GM10248 (cell line): ENCODE measurements around the gene ZNF740.

ENCODE experiments used
- CTCF ChIA-PET: fragments of 300-600 bp; sonication (Branson Sonifier 250); formaldehyde crosslinking; extraction: SDS; loops from one replicate; lab custom pipeline; 2021; ENCODE audit warnings: antibody characterized with exemption; lab: Yijun Ruan, JAX
- POLR2A ChIA-PET: fragments of 350-650 bp; sonication (Branson Sonifier 250); formaldehyde crosslinking; extraction: SDS; loops from one replicate; lab custom pipeline; 2020; ENCODE audit warnings: antibody characterized with exemption; lab: Yijun Ruan, JAX
- DNase-seq: peaks from one replicate; pipeline ENCODE4 v3.0.0; 2012; ENCODE audit errors: extremely low spot score
- TF ChIP-seq, protein P1 (sequence below): IDR thresholded peaks from 2 replicates; pipeline ENCODE4 v1.5.1; 2012; ENCODE audit warnings: mild to moderate bottlenecking, low read depth; ENCODE audit errors: extremely low read depth, missing control alignments, control extremely low read depth

Gene ZNF740

DNA sequence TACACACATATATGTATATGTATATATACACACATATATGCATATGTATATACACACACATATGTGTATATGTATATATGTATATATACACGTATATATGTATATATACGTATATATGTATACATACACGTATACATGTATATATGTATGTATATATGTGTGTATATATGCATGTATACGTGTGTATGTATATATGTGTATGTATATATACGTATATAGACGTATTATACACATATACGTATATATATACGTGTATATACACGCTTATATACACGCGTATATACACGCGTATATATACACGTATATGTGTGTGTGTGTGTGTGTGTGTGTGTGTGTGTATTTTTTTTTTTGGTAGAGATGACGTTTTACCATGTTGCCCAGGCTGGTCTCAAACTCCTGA lies 32.9 kb upstream of the ZNF740 start:
- POLR2A ChIA-PET = no interaction called here
- CTCF ChIA-PET = no interaction called here

DNA sequence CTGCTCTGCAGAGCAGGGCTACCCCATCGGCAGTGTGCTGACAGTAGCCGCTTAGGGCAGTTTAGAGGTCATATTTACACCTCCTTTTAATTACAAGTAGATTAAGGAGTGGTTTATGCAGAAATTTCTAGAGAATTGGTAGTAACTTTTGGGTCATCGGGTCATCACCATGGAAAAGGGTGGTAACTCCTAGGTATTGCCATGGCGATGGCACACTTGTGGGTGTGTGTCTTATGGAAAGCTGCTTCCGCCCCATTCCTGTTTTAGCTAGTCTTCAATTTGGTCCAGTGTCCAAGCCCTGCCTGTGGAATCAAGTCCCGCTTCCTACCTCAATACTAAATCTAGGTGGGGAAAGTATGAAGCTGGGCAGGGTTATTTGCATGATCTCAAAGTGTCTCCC lies 29.5 kb upstream of the ZNF740 start:
- ChIA-PET CTCF (interaction anchor here (1.0 to 1.6 kb wide), 3 partner anchors 9 to 63 kb away, joined by 3 to 14 read pairs (median 3); no protein-coding TSS in a partner anchor), POLR2A (no interaction called here)
- DNase-seq = no peak
- TF ChIP-seq, protein P1, sequence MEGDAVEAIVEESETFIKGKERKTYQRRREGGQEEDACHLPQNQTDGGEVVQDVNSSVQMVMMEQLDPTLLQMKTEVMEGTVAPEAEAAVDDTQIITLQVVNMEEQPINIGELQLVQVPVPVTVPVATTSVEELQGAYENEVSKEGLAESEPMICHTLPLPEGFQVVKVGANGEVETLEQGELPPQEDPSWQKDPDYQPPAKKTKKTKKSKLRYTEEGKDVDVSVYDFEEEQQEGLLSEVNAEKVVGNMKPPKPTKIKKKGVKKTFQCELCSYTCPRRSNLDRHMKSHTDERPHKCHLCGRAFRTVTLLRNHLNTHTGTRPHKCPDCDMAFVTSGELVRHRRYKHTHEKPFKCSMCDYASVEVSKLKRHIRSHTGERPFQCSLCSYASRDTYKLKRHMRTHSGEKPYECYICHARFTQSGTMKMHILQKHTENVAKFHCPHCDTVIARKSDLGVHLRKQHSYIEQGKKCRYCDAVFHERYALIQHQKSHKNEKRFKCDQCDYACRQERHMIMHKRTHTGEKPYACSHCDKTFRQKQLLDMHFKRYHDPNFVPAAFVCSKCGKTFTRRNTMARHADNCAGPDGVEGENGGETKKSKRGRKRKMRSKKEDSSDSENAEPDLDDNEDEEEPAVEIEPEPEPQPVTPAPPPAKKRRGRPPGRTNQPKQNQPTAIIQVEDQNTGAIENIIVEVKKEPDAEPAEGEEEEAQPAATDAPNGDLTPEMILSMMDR = no peak

More for the DNA sequence above, 32.9 kb upstream of the ZNF740 start:
- TF ChIP-seq, protein P1 = no peak
- DNase-seq = no peak

DNA sequence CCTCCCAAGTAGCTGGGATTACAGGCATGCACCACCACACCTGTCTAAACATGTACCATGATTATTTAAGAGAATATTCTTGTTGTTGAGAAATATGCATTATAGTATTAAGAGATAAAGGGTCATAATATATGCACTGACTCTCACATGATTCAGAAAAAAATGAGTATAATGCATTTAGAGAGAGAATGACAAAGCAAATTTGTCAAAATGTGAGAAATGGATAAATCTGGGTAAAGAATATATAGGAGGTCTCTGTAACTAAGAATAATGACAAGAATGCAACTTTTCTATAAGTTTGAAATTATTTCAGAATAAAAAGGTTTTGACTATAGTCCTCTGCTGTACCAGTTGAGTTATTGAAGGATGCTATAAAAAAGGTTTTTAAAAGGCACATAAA lies 28.1 kb upstream of the ZNF740 start:
- DNase-seq = no peak
- TF ChIP-seq, protein P1 = no peak
- POLR2A ChIA-PET = interaction anchor here (0.7 kb wide), 1 partner anchor 150 kb away, joined by 3 read pairs; no protein-coding TSS in a partner anchor
- CTCF ChIA-PET = no interaction called here

DNA sequence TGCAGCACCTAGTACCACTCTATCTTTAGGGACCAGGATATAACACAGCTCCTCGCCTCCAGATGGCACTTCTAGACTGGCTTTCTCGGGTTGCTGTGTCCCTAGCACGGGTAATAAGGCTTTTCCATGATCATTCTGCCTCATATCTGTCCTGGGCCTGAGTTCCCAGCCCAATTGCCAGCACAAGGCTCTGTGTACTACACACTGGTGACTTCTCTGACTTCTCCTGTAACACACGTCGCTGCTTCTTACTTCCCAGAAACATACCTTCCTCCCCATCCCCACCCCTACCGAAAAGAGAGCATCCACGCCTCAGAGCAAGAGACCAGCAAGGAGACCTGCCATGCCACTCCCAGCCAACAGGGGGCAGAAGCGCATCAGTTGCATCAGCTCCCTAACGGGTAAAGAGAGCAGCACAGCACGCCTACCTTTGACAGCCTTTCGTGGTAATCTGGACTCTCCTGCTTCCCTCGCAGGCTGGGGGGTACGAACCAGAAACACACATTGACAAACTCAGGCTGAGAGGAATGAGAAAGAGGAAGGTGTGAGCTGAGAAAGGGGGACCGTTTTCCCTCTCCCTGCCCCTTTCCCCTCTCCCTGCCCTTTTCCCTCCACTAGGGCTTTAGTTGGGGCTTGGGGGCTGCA lies 21.2 kb upstream of the ZNF740 start:
- TF ChIP-seq, protein P1 = peak; percentile 100
- ChIA-PET CTCF (interaction anchor here (0.7 to 7.6 kb wide), 43 partner anchors 8 to 341 kb away, joined by 3 to 147 read pairs (median 6); partner anchors contain the start of genes AAAS, CSAD, ESPL1 and IGFBP6), POLR2A (no interaction called here)
- peak; percentile 94 for DNase-seq

DNA sequence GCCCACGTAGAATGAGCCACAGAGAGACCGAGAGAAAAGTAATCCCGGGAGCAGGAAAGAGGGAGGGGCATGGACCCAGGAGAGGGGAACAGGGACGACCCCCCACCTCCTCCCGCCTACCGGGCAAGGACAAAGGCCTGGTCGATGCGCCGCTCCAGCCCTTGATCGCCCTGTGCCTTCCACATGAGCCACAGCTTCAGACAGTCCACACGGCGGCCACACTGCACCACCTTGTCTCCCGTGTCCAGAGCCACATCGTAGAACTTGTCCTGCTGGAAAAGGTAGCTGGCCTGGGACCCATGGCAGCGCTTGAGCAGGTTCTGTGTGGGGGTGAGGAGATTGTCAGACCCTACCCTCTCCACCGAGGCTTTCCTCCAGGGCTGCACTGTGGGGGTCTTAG lies 20.5 kb upstream of the ZNF740 start:
- ChIA-PET CTCF (interaction anchor here (0.7 to 7.6 kb wide), 44 partner anchors 9 to 341 kb away, joined by 3 to 147 read pairs (median 6); partner anchors contain the start of genes AAAS, CSAD, ESPL1 and IGFBP6), POLR2A (no interaction called here)
- no peak for DNase-seq
- TF ChIP-seq, protein P1 = no peak

DNA sequence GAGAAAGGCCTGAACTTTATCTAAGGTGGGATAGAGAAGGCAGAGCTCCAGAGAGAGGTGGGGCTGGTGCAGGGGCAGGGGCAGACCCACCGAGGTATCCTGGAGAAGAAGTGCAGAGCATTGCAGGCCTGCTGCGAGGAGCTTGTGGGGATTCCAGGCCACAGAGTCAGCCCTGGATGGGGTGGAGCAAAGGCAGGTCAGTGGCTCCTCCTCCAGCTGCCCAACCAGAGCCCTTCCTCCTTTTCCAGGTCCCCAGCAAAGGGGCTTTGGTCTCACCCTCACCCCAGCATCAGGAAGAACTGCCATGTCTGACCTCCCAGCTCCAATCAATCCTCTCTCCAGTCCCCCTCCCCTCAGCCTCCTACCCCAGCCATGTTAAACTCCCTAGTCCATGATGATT lies 19.8 kb upstream of the ZNF740 start:
- POLR2A ChIA-PET = no interaction called here
- TF ChIP-seq, protein P1 = no peak
- no peak for DNase-seq
- CTCF ChIA-PET = interaction anchor here (0.7 to 7.6 kb wide), 28 partner anchors 10 to 340 kb away, joined by 3 to 147 read pairs (median 12); partner anchors contain the start of genes AAAS, CSAD, ESPL1 and IGFBP6
